Measurements from ENCODE around the gene PSEN2.

- TF ChIP-seq RAD21 (IDR thresholded peaks at IDR 0.05; ENCODE audit: low read depth) (no peak), USF1 (IDR thresholded peaks at IDR 0.05) (no peak), TEAD4 (IDR thresholded peaks at IDR 0.05) (no peak), EP300 (IDR thresholded peaks at IDR 0.05; ENCODE audit: borderline replicate concordance) (no peak), ZBTB7A (IDR thresholded peaks at IDR 0.05; ENCODE audit: low read depth) (no peak), CEBPB (IDR thresholded peaks at IDR 0.05) (no peak), YY1 (IDR thresholded peaks at IDR 0.05; ENCODE audit: low read depth) (no peak), EGR1 (IDR thresholded peaks at IDR 0.05) (no peak), TAF1 (IDR thresholded peaks at IDR 0.05; ENCODE audit: low read depth) (no peak), CREB1 (IDR thresholded peaks at IDR 0.05; ENCODE audit: low read depth) (no peak), TCF12 (IDR thresholded peaks at IDR 0.05; ENCODE audit: low read depth) (no peak)
These were observed 4.4 kb downstream of the PSEN2 start for GRCh38 chr1:226874579-226875425.
